Breast epithelium (tissue), 4 donors: ENCODE data around the gene CRLF1. TPM values are rescaled to one million over a fixed set of nuclear protein-coding genes. Genes with fewer than 3 reads are reported as not detected.

Experiments
- DNase-seq, 2 donors: peaks; one replicate each; pipeline ENCODE4 v3.0.0-alpha.2; 2019; ENCODE audit warnings: low spot score in 2 of 2
- H3K27ac ChIP-seq, 2 donors: fragments of 200-600 bp; sonication (generic) in 1 of 2; one replicate each; pipeline ENCODE4 v1.5.1; 2016 to 2019; ENCODE audit warnings: mild to moderate bottlenecking in 1 of 2
- H3K27me3 ChIP-seq, 2 donors: fragments of 200-600 bp; sonication (generic) in 1 of 2; one replicate each; pipeline versions ENCODE4 v1.5.1 to v1.6.0; 2017 to 2019; ENCODE audit warnings: control low read depth in 1 of 2, mild to moderate bottlenecking in 1 of 2
- H3K36me3 ChIP-seq: fragments of 200-600 bp; one replicate; pipeline ENCODE4 v1.5.1; 2019
- H3K4me1 ChIP-seq, 2 donors: fragments of 200-600 bp; sonication (generic); one replicate each; pipeline ENCODE4 v1.5.1; 2016 to 2019; ENCODE audit warnings: control low read depth in 1 of 2
- H3K4me3 ChIP-seq, 3 donors: fragments of 200-600 bp; sonication (generic); 1 replicate in 2 of 3; 2 replicates in 1 of 3; pipeline ENCODE4 v1.5.1; 2016 to 2019; ENCODE audit warnings: mild to moderate bottlenecking in 3 of 3, moderate library complexity in 2 of 3
- H3K9me3 ChIP-seq, 2 donors: fragments of 200-600 bp; sonication (generic) in 1 of 2; one replicate each; pipeline ENCODE4 v1.5.1; 2016 to 2019; ENCODE audit warnings: control low read depth in 1 of 2
- POLR2A ChIP-seq: fragments of 450-650 bp; IDR thresholded peaks from one replicate; pipeline ENCODE4 v1.6.1; 2016; ENCODE audit warnings: antibody characterized with exemption, mild to moderate bottlenecking, moderate library complexity
- POLR2AphosphoS5 ChIP-seq, 3 donors: sonication (generic); formaldehyde crosslinking; IDR thresholded peaks; one replicate each; pipeline ENCODE4 v1.6.1; 2017; ENCODE audit warnings: antibody characterized with exemption in 3 of 3
- intact Hi-C: fragments of 100-400 bp; cut with DNase I; formaldehyde crosslinking; loops from one replicate; pipeline ENCODE4 v1.15.1; 2023; ENCODE audit warnings: low total_unique reads
- total RNA-seq, 3 donors: library from RNA; depleted of rRNA; stranded (reverse); fragments of >200 nt; gene quantifications; one replicate each; pipeline ENCODE4 v1.1.0, GENCODE V29; 2016
- TF ChIP-seq, protein P1 (sequence below), 3 donors: fragments of 450-650 bp; IDR thresholded peaks; one replicate each; pipeline ENCODE4 v1.5.1; 2016 to 2017; ENCODE audit warnings: antibody characterized with exemption in 3 of 3, mild to moderate bottlenecking in 3 of 3, moderate library complexity in 3 of 3

Gene CRLF1
- total RNA-seq, 3 donors from 2014 or later: 5.6 to 68.6 (median 21.0) TPM

DNA sequence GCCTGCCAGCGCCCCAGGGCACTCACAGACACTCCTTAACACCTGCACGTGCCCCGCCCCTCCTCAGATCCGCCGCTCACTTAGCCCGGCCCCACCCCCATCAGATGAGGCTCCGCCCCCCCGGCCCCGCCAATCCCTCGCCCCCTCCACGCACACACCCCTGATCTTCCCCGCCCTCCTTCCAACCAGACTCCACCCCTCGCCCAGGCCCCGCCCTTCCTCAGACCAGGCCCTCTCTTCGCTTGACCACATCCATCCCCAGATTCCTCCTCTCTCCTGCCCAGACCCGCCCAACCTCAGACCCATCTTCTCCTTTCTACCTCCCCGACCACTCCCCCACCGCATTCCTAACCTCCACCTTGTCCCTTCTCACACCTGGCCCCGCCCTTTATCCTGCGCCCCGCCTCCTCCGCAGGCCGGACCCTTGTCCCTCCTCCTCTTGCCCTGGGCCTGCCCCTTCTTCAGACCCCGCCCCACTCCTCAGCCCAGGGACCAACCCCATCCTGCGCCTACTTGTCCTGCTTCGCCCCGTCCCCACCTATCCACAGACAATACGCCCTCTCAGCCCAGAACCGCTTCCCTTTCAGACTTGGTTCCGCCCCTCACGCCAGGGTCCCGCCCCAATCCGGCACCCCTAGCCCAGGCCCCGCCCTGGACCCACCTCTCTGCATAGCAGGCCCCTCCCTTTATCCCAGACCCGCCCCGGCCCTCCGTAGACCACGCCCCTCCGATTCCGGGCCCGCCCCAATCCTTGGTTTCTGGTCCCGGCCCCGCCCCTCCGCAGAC is 29.8 kb upstream of the CRLF1 start:
- Histone ChIP-seq H3K36me3 (no peaks in the 10 kb centered on the region), H3K27ac (peak overlapping the region; percentile 84 to 95), H3K9me3 (no peaks in the 10 kb centered on the region), H3K27me3 (no peaks in the 10 kb centered on the region), H3K4me3 (peak overlapping the region; percentile 70 to 78 (median 74)), H3K4me1 (peaks cover 0 to 12% of the 10 kb centered on the region in 2 donors)
- TF ChIP-seq, protein P1, sequence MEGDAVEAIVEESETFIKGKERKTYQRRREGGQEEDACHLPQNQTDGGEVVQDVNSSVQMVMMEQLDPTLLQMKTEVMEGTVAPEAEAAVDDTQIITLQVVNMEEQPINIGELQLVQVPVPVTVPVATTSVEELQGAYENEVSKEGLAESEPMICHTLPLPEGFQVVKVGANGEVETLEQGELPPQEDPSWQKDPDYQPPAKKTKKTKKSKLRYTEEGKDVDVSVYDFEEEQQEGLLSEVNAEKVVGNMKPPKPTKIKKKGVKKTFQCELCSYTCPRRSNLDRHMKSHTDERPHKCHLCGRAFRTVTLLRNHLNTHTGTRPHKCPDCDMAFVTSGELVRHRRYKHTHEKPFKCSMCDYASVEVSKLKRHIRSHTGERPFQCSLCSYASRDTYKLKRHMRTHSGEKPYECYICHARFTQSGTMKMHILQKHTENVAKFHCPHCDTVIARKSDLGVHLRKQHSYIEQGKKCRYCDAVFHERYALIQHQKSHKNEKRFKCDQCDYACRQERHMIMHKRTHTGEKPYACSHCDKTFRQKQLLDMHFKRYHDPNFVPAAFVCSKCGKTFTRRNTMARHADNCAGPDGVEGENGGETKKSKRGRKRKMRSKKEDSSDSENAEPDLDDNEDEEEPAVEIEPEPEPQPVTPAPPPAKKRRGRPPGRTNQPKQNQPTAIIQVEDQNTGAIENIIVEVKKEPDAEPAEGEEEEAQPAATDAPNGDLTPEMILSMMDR (IDR thresholded peaks at IDR 0.05): no peak
- TF ChIP-seq POLR2A (no peak), POLR2AphosphoS5 (IDR thresholded peaks at IDR 0.05) (no peak)
- DNase-seq: peak; percentile 97 to 99
- intact Hi-C loops: no loop called here

DNA sequence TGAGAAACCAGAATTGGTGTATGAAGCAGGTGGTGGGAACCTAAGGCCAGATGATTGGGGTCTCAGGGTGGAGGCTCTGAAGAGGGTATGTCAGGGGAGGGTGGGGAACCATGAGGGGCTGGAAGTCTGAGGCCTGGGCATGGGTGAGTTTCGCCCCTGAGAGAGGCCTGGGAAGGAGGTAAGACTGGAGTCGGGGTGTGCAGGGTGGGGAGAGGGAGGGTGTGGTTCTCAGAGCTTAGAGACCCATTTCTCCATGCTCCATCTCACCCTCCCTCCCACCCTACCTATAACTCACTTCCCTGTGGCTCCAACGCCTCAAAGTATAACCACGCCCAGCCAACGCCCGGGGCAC is 29.2 kb upstream of the CRLF1 start:
- DNase-seq: no peak
- Histone ChIP-seq H3K27me3 (no peaks in the 10 kb centered on the region), H3K4me3 (peak overlapping the region in 2 of 3 donors; percentile 70 to 78), H3K9me3 (no peaks in the 10 kb centered on the region), H3K36me3 (no peaks in the 10 kb centered on the region), H3K27ac (peak overlapping the region; percentile 84 to 95), H3K4me1 (peaks cover 0 to 12% of the 10 kb centered on the region in 2 donors)
- TF ChIP-seq, protein P1 (IDR thresholded peaks at IDR 0.05): no peak
- TF ChIP-seq POLR2A (no peak), POLR2AphosphoS5 (IDR thresholded peaks at IDR 0.05) (no peak)
- intact Hi-C loops: no loop called here

DNA sequence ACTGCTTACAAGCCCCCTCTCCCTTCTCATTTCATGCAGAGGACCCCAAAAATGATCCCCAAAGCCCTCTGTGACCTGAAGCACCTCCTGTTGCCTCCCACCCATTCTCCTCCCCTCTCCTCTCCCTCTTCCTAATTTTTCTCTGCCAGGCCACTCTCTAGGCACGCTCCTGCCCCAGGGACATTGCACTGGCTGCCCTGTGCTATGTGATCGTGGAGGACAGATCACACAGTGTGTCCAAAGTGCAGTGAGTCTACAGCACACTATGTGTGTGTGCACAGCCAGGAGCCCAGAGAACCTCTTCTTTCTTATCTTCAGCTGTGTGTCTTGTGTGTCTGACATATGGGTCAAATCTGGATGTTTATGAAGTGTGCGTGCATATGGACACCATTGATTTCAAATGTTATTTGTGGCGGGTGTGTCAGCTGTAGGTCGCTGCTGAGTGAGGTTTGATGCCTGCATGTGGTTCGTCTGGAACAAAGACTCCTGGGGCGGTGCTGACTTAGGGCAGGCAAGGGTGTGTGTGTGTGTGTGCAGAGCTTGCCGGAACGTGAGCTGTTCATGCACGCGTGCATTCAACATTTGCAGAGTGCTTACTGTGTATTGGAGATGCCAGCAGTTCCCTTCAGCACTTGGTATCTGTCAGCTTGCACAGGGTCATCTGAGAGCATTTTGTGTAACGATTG is 28.2 kb upstream of the CRLF1 start:
- DNase-seq: no peak
- H3K27me3 ChIP-seq: no peaks in the 10 kb centered on the region

GRCh38 chr19:18633321-18633720 is 26.7 kb upstream of the CRLF1 start:
- H3K4me1 ChIP-seq: peaks cover 0 to 9% of the 10 kb centered on the region in 2 donors
- no peaks in the 10 kb centered on the region for H3K9me3 ChIP-seq
- no peaks in the 10 kb centered on the region for H3K27me3 ChIP-seq
- no peak overlapping the region for H3K4me3 ChIP-seq
- no peaks in the 10 kb centered on the region for H3K36me3 ChIP-seq
- intact Hi-C loops: no loop called here
- no peak overlapping the region for H3K27ac ChIP-seq
- no peak for DNase-seq
- TF ChIP-seq POLR2A (no peak), POLR2AphosphoS5 (IDR thresholded peaks at IDR 0.05) (no peak)
- TF ChIP-seq, protein P1 (IDR thresholded peaks at IDR 0.05): no peak

More for the DNA sequence above, 28.2 kb upstream of the CRLF1 start:
- H3K9me3 ChIP-seq: no peaks in the 10 kb centered on the region
- peaks cover 0 to 12% of the 10 kb centered on the region in 2 donors for H3K4me1 ChIP-seq
- TF ChIP-seq POLR2A: no peak
- TF ChIP-seq POLR2AphosphoS5 (IDR thresholded peaks at IDR 0.05): no peak
- TF ChIP-seq, protein P1 (IDR thresholded peaks at IDR 0.05): no peak
- intact Hi-C loops: no loop called here
- no peaks in the 10 kb centered on the region for H3K36me3 ChIP-seq
- H3K27ac ChIP-seq: no peak overlapping the region
- H3K4me3 ChIP-seq: no peak overlapping the region
